Gastrocnemius medialis (tissue), 4 donors: ENCODE results near the gene ZFC3H1. TPM values are rescaled to one million over a fixed set of nuclear protein-coding genes. Genes with fewer than 3 reads are reported as not detected.

Experiments
- ATAC-seq, 2 donors: fragments of 150-250 bp; one replicate each; pipeline ENCODE4 v1.9.1; 2016
- DNase-seq, 2 donors: peaks; one replicate each; pipeline ENCODE4 v3.0.0-alpha.2; 2019
- H3K27ac ChIP-seq, 4 donors: fragments of 200-600 bp; sonication (generic); 1 replicate in 1 of 4; 2 replicates in 3 of 4; pipeline ENCODE4 v1.5.1; 2016 to 2018; ENCODE audit warnings: mild to moderate bottlenecking in 2 of 4, moderate library complexity in 1 of 4
- H3K27me3 ChIP-seq, 3 donors: fragments of 200-600 bp; sonication (generic) in 2 of 3; 1 replicate in 1 of 3; 2 replicates in 2 of 3; pipeline versions ENCODE4 v1.5.1 to v1.6.0; 2016 to 2019; ENCODE audit warnings: mild to moderate bottlenecking in 1 of 3, moderate library complexity in 1 of 3
- H3K36me3 ChIP-seq, 2 donors: fragments of 200-600 bp; sonication (generic) in 1 of 2; one replicate each; pipeline ENCODE4 v1.5.1; 2017 to 2018
- H3K4me1 ChIP-seq, 2 donors: fragments of 200-600 bp; sonication (generic) in 1 of 2; one replicate each; pipeline ENCODE4 v1.5.1; 2016 to 2017; ENCODE audit warnings: mild to moderate bottlenecking in 2 of 2
- H3K4me3 ChIP-seq, 4 donors: fragments of 200-600 bp; sonication (generic) in 3 of 4; 1 replicate in 1 of 4; 2 replicates in 3 of 4; pipeline ENCODE4 v1.5.1; 2016 to 2019; ENCODE audit warnings: mild to moderate bottlenecking in 2 of 4
- H3K9me3 ChIP-seq, 3 donors: fragments of 200-600 bp; sonication (generic) in 2 of 3; 1 replicate in 1 of 3; 2 replicates in 2 of 3; pipeline ENCODE4 v1.5.1; 2016 to 2019
- POLR2A ChIP-seq, 2 donors: fragments of 450-650 bp; IDR thresholded peaks; one replicate each; pipeline ENCODE4 v1.6.1; 2017; ENCODE audit warnings: antibody characterized with exemption in 2 of 2, mild to moderate bottlenecking in 2 of 2, moderate library complexity in 2 of 2
- in situ Hi-C, 4 donors: fragments of 200-750 bp; cut with MboI; loops; one replicate each; pipeline versions ENCODE4 v1.15.0 to v1.8.0; 2017; ENCODE audit warnings: low sequenced_read_pairs in 4 of 4
- intact Hi-C: fragments of 100-400 bp; cut with DNase I; formaldehyde crosslinking; loops from one replicate; pipeline ENCODE4 v1.15.1; 2023; ENCODE audit warnings: low total_unique reads
- total RNA-seq, 4 donors: library from RNA; depleted of rRNA; stranded (reverse); fragments of >200 nt; gene quantifications; one replicate each; pipeline versions ENCODE4 v1.1.0 to v1.2.3, GENCODE V29; 2016
- TF ChIP-seq, protein P1 (sequence below), 5 experiments: fragments of 450-650 bp in 3 of 5; fragments of 200-600 bp in 2 of 5; sonication (generic) in 2 of 5; IDR thresholded peaks in 4 of 5; conservative IDR thresholded peaks in 1 of 5; 1 replicate in 4 of 5; 2 replicates in 1 of 5; pipeline ENCODE4 v1.5.1; 2016 to 2019; ENCODE audit warnings: antibody characterized with exemption in 5 of 5, mild to moderate bottlenecking in 3 of 5, moderate library complexity in 3 of 5

The ZFC3H1 gene
- total RNA-seq, 4 donors from 2014 or later: 6.5 to 26.4 (median 9.1) TPM

DNA sequence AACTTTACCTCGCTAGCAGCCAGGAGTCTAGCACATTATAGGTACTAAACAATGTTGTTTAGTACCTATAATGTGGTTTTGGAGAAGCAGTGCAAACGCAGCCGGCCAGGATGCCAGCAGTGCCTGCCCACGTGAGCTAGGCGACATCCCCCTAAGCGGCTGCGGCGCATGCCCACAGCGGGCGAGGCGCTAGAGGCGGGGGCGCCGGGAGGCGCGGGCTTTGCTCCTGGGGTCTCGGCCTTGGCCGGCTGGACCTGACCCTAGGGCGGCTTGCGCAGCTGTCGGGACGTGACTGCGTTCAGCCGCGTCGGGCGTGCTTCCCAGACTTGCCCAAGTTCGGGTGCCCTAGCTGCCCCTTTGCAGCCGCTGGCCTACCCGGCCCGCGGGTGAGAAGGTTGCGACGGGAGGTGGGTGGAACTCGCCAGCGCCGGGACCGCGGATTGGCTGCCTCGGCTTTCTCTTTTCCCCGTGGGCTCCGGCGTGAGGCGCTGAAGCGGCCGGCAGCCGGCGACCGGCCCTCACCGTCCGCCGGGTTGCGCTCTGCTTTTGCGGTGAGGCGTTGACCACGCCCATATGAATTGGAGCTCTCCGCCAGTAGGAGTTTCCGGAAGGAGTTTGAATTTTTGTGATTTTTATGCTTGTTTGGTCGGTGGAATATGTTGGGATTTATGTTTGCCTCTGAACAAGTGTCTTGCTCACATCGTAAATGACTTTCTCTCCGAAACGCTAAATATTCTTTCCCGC, 22.4 kb upstream of the ZFC3H1 start, which contains the start of gene TMEM19:
TSS of gene TMEM19 (plus strand) at position 169 of the 744 bp plus-strand sequence. CDS start 599 bp downstream, outside the sequence.
- H3K27me3 ChIP-seq: no peaks in the 10 kb centered on the region
- intact Hi-C loops: loop anchor here (1.0 to 10.0 kb wide), 5 partner anchors 22 to 541 kb away; partner anchors contain the start of gene THAP2
- H3K4me3 ChIP-seq: peak within 1 kb of the TSS; percentile 62 to 82 (median 71)
- ATAC-seq (peak; percentile 95 to 96), DNase-seq (peak; percentile 87 to 89)
- peak; percentile 56 to 78 for TF ChIP-seq POLR2A (IDR thresholded peaks at IDR 0.05)
- TF ChIP-seq, protein P1, sequence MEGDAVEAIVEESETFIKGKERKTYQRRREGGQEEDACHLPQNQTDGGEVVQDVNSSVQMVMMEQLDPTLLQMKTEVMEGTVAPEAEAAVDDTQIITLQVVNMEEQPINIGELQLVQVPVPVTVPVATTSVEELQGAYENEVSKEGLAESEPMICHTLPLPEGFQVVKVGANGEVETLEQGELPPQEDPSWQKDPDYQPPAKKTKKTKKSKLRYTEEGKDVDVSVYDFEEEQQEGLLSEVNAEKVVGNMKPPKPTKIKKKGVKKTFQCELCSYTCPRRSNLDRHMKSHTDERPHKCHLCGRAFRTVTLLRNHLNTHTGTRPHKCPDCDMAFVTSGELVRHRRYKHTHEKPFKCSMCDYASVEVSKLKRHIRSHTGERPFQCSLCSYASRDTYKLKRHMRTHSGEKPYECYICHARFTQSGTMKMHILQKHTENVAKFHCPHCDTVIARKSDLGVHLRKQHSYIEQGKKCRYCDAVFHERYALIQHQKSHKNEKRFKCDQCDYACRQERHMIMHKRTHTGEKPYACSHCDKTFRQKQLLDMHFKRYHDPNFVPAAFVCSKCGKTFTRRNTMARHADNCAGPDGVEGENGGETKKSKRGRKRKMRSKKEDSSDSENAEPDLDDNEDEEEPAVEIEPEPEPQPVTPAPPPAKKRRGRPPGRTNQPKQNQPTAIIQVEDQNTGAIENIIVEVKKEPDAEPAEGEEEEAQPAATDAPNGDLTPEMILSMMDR (IDR thresholded peaks at IDR 0.05 in 4 of 5, conservative IDR thresholded peaks at IDR 0.05 in 1 of 5): peak in 2 of 5 experiments; percentile 20 to 45
- no peaks in the 10 kb centered on the region for H3K9me3 ChIP-seq
- H3K27ac ChIP-seq: peak within 1 kb of the TSS; percentile 87 to 92 (median 90)
- H3K4me1 ChIP-seq: peaks cover 29 to 45% of the 10 kb centered on the region in 2 donors
- H3K36me3 ChIP-seq: no peaks in the 10 kb centered on the region
- in situ Hi-C loops: loop anchor here in 1 of 4 donors (10.0 kb wide), 1 partner anchor 69 kb away; the partner anchor contains the start of gene RAB21

DNA sequence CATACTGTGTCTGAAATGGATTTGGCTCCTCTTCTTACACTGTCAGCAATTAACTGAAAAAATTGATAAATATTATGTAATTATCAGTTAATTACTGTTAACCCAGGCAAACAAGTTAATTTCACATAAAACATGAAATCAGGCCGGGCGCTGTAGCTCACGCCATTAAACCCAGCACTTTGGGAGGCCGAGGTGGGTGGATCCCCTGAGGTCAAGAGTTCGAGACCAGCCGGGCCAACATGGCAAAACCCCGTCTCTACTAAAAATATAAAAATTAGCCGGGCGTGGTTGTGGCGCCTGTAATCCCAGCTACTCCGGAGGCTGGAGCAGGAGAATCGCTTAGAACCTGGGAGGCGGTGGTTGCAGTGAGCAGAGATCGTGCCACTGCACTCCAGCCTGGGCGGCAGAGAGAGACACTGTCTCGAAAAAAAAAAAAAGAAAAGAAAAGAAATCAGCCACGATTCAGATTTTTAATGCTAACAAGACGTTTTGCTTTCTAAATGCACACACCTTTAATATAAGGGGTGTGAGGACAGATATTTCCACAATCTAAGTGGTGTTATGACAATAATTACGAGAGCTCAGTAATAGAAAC, 21.8 kb upstream of the ZFC3H1 start:
- no peak for DNase-seq
- TF ChIP-seq, protein P1 (IDR thresholded peaks at IDR 0.05 in 4 of 5, conservative IDR thresholded peaks at IDR 0.05 in 1 of 5): no peak
- TF ChIP-seq POLR2A (IDR thresholded peaks at IDR 0.05): no peak

GRCh38 chr12:71684081-71684480, 20.4 kb upstream of the ZFC3H1 start:
- H3K4me3 ChIP-seq: peak overlapping the region in 1 of 4 donors; percentile 18
- no peak for DNase-seq
- H3K27ac ChIP-seq: peak overlapping the region in 1 of 4 donors; percentile 91
- ATAC-seq: no peak
- no peaks in the 10 kb centered on the region for H3K36me3 ChIP-seq
- H3K27me3 ChIP-seq: no peaks in the 10 kb centered on the region
- intact Hi-C loops (loop anchor here (10.0 kb wide), 1 partner anchor 539 kb away; no protein-coding TSS in a partner anchor), in situ Hi-C loops (loop anchor here in 1 of 4 donors (10.0 kb wide), 1 partner anchor 71 kb away; the partner anchor contains the start of gene RAB21)
- peaks cover 24 to 33% of the 10 kb centered on the region in 2 donors for H3K4me1 ChIP-seq
- H3K9me3 ChIP-seq: no peaks in the 10 kb centered on the region
- no peak for TF ChIP-seq POLR2A (IDR thresholded peaks at IDR 0.05)
- TF ChIP-seq, protein P1 (IDR thresholded peaks at IDR 0.05 in 4 of 5, conservative IDR thresholded peaks at IDR 0.05 in 1 of 5): no peak

More for the DNA sequence above, 21.8 kb upstream of the ZFC3H1 start:
- Histone ChIP-seq H3K27me3 (no peaks in the 10 kb centered on the region), H3K27ac (peak overlapping the region; percentile 87 to 92 (median 90)), H3K4me3 (peak overlapping the region; percentile 62 to 82 (median 71)), H3K36me3 (no peaks in the 10 kb centered on the region), H3K9me3 (no peaks in the 10 kb centered on the region), H3K4me1 (peaks cover 22 to 38% of the 10 kb centered on the region in 2 donors)
- peak in 1 of 2 donors; percentile 16 for ATAC-seq
- intact Hi-C loops: loop anchor here (5.0 to 10.0 kb wide), 2 partner anchors 162 to 541 kb away; no protein-coding TSS in a partner anchor
- in situ Hi-C loops: loop anchor here in 1 of 4 donors (10.0 kb wide), 1 partner anchor 69 kb away; the partner anchor contains the start of gene RAB21

DNA sequence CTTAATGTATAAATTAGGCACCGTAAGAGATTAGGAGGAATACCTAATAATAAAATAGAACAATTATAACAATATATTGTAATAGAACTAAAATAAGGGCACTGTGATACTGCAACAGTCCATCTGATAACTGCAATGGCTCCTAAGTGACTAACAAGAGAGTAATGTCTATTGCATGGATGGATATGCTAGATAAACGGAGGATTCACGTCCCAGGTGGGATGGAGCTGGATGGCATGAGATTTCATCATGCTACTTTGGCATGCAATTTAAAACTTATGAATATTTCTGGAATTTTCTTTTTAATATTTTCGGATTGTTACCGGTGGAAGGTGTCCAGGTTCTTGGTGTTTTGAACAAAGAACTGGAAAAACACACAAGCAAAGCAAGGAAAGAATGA, 20.0 kb upstream of the ZFC3H1 start:
- ATAC-seq (no peak), DNase-seq (no peak)
- peaks cover 24 to 30% of the 10 kb centered on the region in 2 donors for H3K4me1 ChIP-seq
- peak overlapping the region in 1 of 4 donors; percentile 91 for H3K27ac ChIP-seq
- no peak overlapping the region for H3K4me3 ChIP-seq
- TF ChIP-seq, protein P1 (IDR thresholded peaks at IDR 0.05 in 4 of 5, conservative IDR thresholded peaks at IDR 0.05 in 1 of 5): no peak
- no peak for TF ChIP-seq POLR2A (IDR thresholded peaks at IDR 0.05)
- H3K9me3 ChIP-seq: no peaks in the 10 kb centered on the region
- no peaks in the 10 kb centered on the region for H3K27me3 ChIP-seq
- no peaks in the 10 kb centered on the region for H3K36me3 ChIP-seq
- intact Hi-C loops (loop anchor here (10.0 kb wide), 1 partner anchor 539 kb away; no protein-coding TSS in a partner anchor), in situ Hi-C loops (loop anchor here in 1 of 4 donors (10.0 kb wide), 1 partner anchor 71 kb away; the partner anchor contains the start of gene RAB21)
